Endothelial cell of umbilical vein (primary cell): ENCODE measurements around the gene ANXA2R. TPM values are rescaled to one million over a fixed set of nuclear protein-coding genes. Genes with fewer than 3 reads are reported as not detected.
"Not testable (repeated sequence)": the region's sequence is repeated elsewhere in the genome, so short reads cannot be mapped to it uniquely, and the experiment has no call there.

Experiments used
- Bru-seq: library from RNA; stranded (reverse); fragments of 400-500 nt; gene quantifications from one replicate; lab custom pipeline; 2021; lab: Mats Ljungman, UMichigan
- BruChase-seq, 2 experiments: library from RNA; stranded (reverse); fragments of 400-500 nt; gene quantifications; one replicate each; lab custom pipeline; 2021; lab: Mats Ljungman, UMichigan
- BruUV-seq: library from RNA; stranded (reverse); fragments of 400-500 nt; replicated peaks from 2 replicates; lab custom pipeline; 2021; lab: Mats Ljungman, UMichigan
- CTCF ChIA-PET: fragments of 300-600, 350-600 bp; sonication (Branson Sonifier 250); formaldehyde crosslinking; loops from one replicate; lab custom pipeline; 2021; ENCODE audit warnings: antibody characterized with exemption, inconsistent platforms; lab: Charles Lee
- POLR2A ChIA-PET: fragments of 300-600, 350-600 bp; sonication (Branson Sonifier 250); formaldehyde crosslinking; loops from one replicate; lab custom pipeline; 2021; ENCODE audit warnings: antibody characterized with exemption, inconsistent platforms; lab: Charles Lee
- DNase-seq: peaks from one replicate; pipeline ENCODE4 v3.0.0-alpha.2; 2011; ENCODE audit warnings: low read depth, low spot score
- FAIRE-seq: peaks from 2 replicates; lab custom pipeline; 2011; peaks lifted over from hg19 to GRCh38; lab: Jason Lieb, UNC
- H2AFZ ChIP-seq: 2 replicates; pipeline ENCODE4 v1.6.0; 2012; ENCODE audit warnings: low read depth, low read length, control low read depth, inconsistent platforms
- H3K27ac ChIP-seq: 2 replicates; pipeline ENCODE4 v1.5.1; 2011; ENCODE audit warnings: low read depth, mild to moderate bottlenecking, control low read depth, low read length, moderate library complexity; ENCODE audit not compliant: insufficient read depth
- H3K27me3 ChIP-seq, 2 experiments: 2 replicates each; pipeline versions ENCODE4 v1.6.0 to v1.6.1; 2011; ENCODE audit warnings: low read length in 2 of 2, mixed read lengths in 1 of 2; ENCODE audit not compliant: control insufficient read depth in 2 of 2, insufficient read depth in 2 of 2
- H3K36me3 ChIP-seq, 2 experiments: 2 replicates in 1 of 2; 3 replicates in 1 of 2; pipeline ENCODE4 v1.5.1; 2011; ENCODE audit warnings: low read length in 2 of 2, mild to moderate bottlenecking in 1 of 2, moderate library complexity in 1 of 2; ENCODE audit not compliant: control insufficient read depth in 2 of 2, insufficient read depth in 2 of 2; ENCODE audit errors: extremely low read depth in 1 of 2
- H3K4me1 ChIP-seq: 3 replicates; pipeline ENCODE4 v1.5.1; 2011; ENCODE audit warnings: mild to moderate bottlenecking, low read length; ENCODE audit not compliant: control insufficient read depth, insufficient read depth; ENCODE audit errors: extremely low read depth
- H3K4me2 ChIP-seq: 2 replicates; pipeline ENCODE4 v1.6.1; 2011; ENCODE audit warnings: low read length, control low read depth, mixed read lengths; ENCODE audit not compliant: insufficient read depth
- H3K4me3 ChIP-seq, 3 experiments: fragments of 200-600 bp in 1 of 3; sonication (generic), shearing (Covaris generic) in 1 of 3; replicated peaks in 1 of 3; 2 replicates each; pipeline ENCODE4 v1.5.1; 2011 to 2016; ENCODE audit warnings: control low read depth in 3 of 3, low read length in 3 of 3, mild to moderate bottlenecking in 2 of 3, inconsistent platforms in 1 of 3, low read depth in 1 of 3, moderate library complexity in 1 of 3; ENCODE audit not compliant: insufficient read depth in 1 of 3
- H3K79me2 ChIP-seq: 2 replicates; pipeline ENCODE4 v1.6.0; 2012; ENCODE audit warnings: low read length, inconsistent platforms; ENCODE audit not compliant: control insufficient read depth, insufficient read depth
- H3K9ac ChIP-seq: replicated peaks from 2 replicates; pipeline ENCODE3; 2011; ENCODE audit warnings: low read length, control low read depth; ENCODE audit not compliant: insufficient read depth; ENCODE audit errors: extremely low read depth
- H3K9me1 ChIP-seq: replicated peaks from 3 replicates; pipeline ENCODE4 v1.6.0; 2011; ENCODE audit warnings: mild to moderate bottlenecking, low read length; ENCODE audit not compliant: control insufficient read depth, insufficient read depth; ENCODE audit errors: extremely low read depth
- H3K9me3 ChIP-seq: replicated peaks from 2 replicates; pipeline ENCODE4 v1.5.1; 2012; ENCODE audit warnings: low read length, inconsistent platforms; ENCODE audit not compliant: control insufficient read depth, insufficient read depth
- H4K20me1 ChIP-seq: replicated peaks from 2 replicates; pipeline ENCODE3; 2011; ENCODE audit warnings: mild to moderate bottlenecking, low read length; ENCODE audit not compliant: control insufficient read depth, insufficient read depth; ENCODE audit errors: extremely low read depth
- EZH2 ChIP-seq: IDR thresholded peaks from 2 replicates; pipeline ENCODE4 v1.6.1; 2012; ENCODE audit warnings: borderline replicate concordance, low read depth, mild to moderate bottlenecking, moderate library complexity, low read length, inconsistent platforms; ENCODE audit not compliant: severe bottlenecking
- FOS ChIP-seq: IDR thresholded peaks from 2 replicates; pipeline ENCODE4 v1.6.1; 2011; ENCODE audit warnings: mild to moderate bottlenecking, low read length, moderate library complexity, borderline replicate concordance; ENCODE audit not compliant: insufficient read depth
- GATA2 ChIP-seq: IDR thresholded peaks from 2 replicates; pipeline ENCODE4 v1.7.0; 2011; ENCODE audit warnings: low read depth, mild to moderate bottlenecking, moderate library complexity, mixed read lengths, low read length; ENCODE audit not compliant: insufficient read length, insufficient read depth
- JUN ChIP-seq: IDR thresholded peaks from 2 replicates; pipeline ENCODE4 v1.6.1; 2011; ENCODE audit warnings: borderline replicate concordance, low read depth; ENCODE audit not compliant: insufficient read length, insufficient read depth
- MYC ChIP-seq: IDR thresholded peaks from one replicate; pipeline ENCODE4 v1.6.1; 2011; ENCODE audit warnings: mild to moderate bottlenecking, low read depth, low read length
- POLR2A ChIP-seq: IDR thresholded peaks from 2 replicates; pipeline ENCODE4 v1.6.1; 2012; ENCODE audit warnings: low read depth, mild to moderate bottlenecking, control low read depth, low read length
- POLR2AphosphoS5 ChIP-seq: IDR thresholded peaks from 2 replicates; pipeline ENCODE4 v1.6.1; 2012; ENCODE audit warnings: low read depth, mild to moderate bottlenecking, control low read depth, low read length, moderate library complexity; ENCODE audit not compliant: insufficient read depth
- dilution Hi-C: fragments of 300-500 bp; cut with MboI; formaldehyde crosslinking; loops from one replicate; pipeline ENCODE4 v1.15.0; 2019; ENCODE audit warnings: low sequenced_read_pairs; ENCODE audit not compliant: extremely low pct_ligation_motif_present
- intact Hi-C: fragments of 100-400 bp; cut with micrococcal nuclease; formaldehyde crosslinking; loops from one replicate; pipeline ENCODE4 v1.10.0; 2022
- long read RNA-seq: library from polyadenylated mRNA; stranded (forward); transcript quantifications from one replicate; pipeline ENCODE4 v2.0.0, GENCODE V29; 2021
- polyA minus RNA-seq, 3 experiments: library from RNA; depleted of rRNA, polyadenylated mRNA; stranded (reverse); fragments of >200 nt; gene quantifications; 1 replicate in 1 of 3; 2 replicates in 2 of 3; pipeline ENCODE4 v1.2.3, GENCODE V29; 2011
- polyA plus RNA-seq, 4 experiments: library from polyadenylated mRNA; depleted of rRNA in 3 of 4; stranded (reverse) in 3 of 4; unstranded in 1 of 4; fragments of >200 nt; gene quantifications; 2 replicates each; pipeline versions ENCODE4 v1.2.1 to v1.2.3, GENCODE V29; 2011 to 2012; ENCODE audit warnings: missing spikeins in 1 of 4
- total RNA-seq: library from RNA; stranded (reverse); gene quantifications from 2 replicates; pipeline ENCODE4 v1.2.3, GENCODE V29; 2021
- TF ChIP-seq, protein P1 (sequence below), 2 donors: IDR thresholded peaks; 1 replicate in 1 of 2; 2 replicates in 1 of 2; pipeline ENCODE4 v1.5.1; 2011; ENCODE audit warnings: low read length in 2 of 2, mild to moderate bottlenecking in 2 of 2, moderate library complexity in 2 of 2, control low read depth in 1 of 2, inconsistent platforms in 1 of 2, low read depth in 1 of 2; ENCODE audit not compliant: insufficient read depth in 1 of 2; ENCODE audit errors: extremely low read depth in 1 of 2
- TF ChIP-seq, protein P2 (sequence below): IDR thresholded peaks from 2 replicates; pipeline ENCODE4 v1.6.1; 2011; ENCODE audit not compliant: insufficient read depth, insufficient read length

ANXA2R gene, protein sequence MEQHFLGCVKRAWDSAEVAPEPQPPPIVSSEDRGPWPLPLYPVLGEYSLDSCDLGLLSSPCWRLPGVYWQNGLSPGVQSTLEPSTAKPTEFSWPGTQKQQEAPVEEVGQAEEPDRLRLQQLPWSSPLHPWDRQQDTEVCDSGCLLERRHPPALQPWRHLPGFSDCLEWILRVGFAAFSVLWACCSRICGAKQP
- total RNA-seq (6.6 and 8.1 TPM in 2 replicates), polyA plus RNA-seq (10.4 and 11.1 TPM in 2 replicates), polyA minus RNA-seq (7.2 and 7.3 TPM in 2 replicates), Bru-seq, nascent RNA (percentile 67 among the genes with signal in this experiment), BruChase-seq, experiment 1, labeled RNA remaining after a 6-hour chase (percentile 62 among the genes with signal in this experiment), BruChase-seq, experiment 2, labeled RNA remaining after a 2-hour chase (percentile 68 among the genes with signal in this experiment)
- polyA plus RNA-seq (2011; cell fraction: cytosol; rRNA removed), result 8.6 and 9.1 TPM in 2 replicates
- polyA plus RNA-seq (2011; cell fraction: nucleus; rRNA removed), result 6.8 and 7.3 TPM in 2 replicates
- polyA plus RNA-seq (2012), result 3.9 and 4.3 TPM in 2 replicates
- 1.2 TPM for polyA minus RNA-seq (2011; cell fraction: cytosol; rRNA and poly(A)+ RNA removed)
- 12.9 and 14.0 TPM in 2 replicates for polyA minus RNA-seq (2011; cell fraction: nucleus; rRNA and poly(A)+ RNA removed)
- long read RNA-seq, transcript ANXA2R-202 (1 exons, 1,265 nt), result major isoform, 35 of 35 reads
- long read RNA-seq, partial matches to known transcripts, result 0 of 35 reads
- long read RNA-seq, other reads (novel, unspliced or antisense), result 0 of 35 reads

DNA sequence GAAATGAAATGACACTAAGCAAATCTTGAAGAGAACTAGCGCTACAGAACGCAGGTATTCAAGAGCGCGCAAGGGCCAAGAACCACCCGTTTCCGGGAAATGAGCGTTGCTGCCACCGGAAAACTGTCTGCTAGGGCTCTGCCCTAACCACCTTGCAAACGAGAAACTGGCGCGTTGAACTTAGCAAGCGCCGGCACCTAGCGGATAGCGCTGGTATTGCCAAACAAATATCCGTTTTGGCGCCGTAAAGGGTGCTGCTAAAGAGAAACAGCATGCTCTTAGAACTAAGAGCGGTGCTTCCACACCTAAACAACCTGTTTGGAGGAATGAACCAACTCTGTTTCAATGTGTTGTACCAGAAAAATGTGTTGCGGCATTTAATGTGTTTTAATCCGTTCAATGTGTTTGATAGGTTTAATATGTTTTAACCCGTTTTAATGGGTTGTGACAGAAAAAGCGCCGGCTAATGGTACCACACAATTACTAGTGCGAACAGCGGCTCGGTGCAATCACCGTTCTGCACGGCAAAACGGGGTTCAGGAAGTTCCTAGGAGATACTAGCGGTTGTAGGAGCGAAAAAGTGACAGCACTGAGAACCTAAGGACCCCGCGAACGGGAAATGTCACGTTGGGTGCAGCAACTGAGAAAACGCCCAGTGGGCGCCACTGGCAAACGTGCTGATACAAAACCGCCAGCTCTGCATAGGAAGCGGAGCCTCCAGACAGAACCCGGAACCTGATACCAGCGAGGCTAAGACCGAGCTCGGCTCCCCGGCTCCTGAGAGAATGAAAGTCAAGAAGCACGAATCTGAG, at the start of gene ANXA2R:
ANXA2R (minus strand) TSS at position 33 of the 812 bp plus-strand sequence. CDS start 273 bp downstream, outside the sequence.
- POLR2A ChIA-PET, result interaction anchor here (0.5 to 2.4 kb wide), 8 partner anchors 21 to 1205 kb away, joined by 3 to 9 read pairs (median 6); no protein-coding TSS in a partner anchor
- FAIRE-seq, result peak; percentile 95
- Histone ChIP-seq H3K27ac (peak within 1 kb of the TSS; percentile 77), H3K79me2 (peaks cover 59% of the 10 kb centered on the region), H3K9me3 (no peaks in the 10 kb centered on the region), H3K9ac (peak within 1 kb of the TSS; percentile 76), H2AFZ (peak within 1 kb of the TSS; percentile 67), H3K9me1 (no peaks in the 10 kb centered on the region), H3K4me2 (peak within 1 kb of the TSS; percentile 85), H3K4me1 (peaks cover 30% of the 10 kb centered on the region), H3K27me3 (no peaks in the 10 kb centered on the region), H3K4me3 (peak within 1 kb of the TSS; percentile 51 to 87 (median 54)), H3K36me3 (no peaks in the 10 kb centered on the region), H4K20me1 (no peaks in the 10 kb centered on the region)
- intact Hi-C loops (loop anchor here (1.0 kb wide), 8 partner anchors 23 to 128 kb away; no protein-coding TSS in a partner anchor), dilution Hi-C loops (no loop called here)
- CTCF ChIA-PET, result interaction anchor here (0.8 to 5.7 kb wide), 18 partner anchors 10 to 350 kb away, joined by 3 to 140 read pairs (median 8); partner anchors contain the start of gene ZNF131
- no TSS peak for BruUV-seq
- TF ChIP-seq JUN, result no peak
- no peak for TF ChIP-seq EZH2
- no peak for TF ChIP-seq POLR2A
- TF ChIP-seq GATA2, result no peak
- TF ChIP-seq POLR2AphosphoS5, result peak; percentile 68
- TF ChIP-seq, protein P1, sequence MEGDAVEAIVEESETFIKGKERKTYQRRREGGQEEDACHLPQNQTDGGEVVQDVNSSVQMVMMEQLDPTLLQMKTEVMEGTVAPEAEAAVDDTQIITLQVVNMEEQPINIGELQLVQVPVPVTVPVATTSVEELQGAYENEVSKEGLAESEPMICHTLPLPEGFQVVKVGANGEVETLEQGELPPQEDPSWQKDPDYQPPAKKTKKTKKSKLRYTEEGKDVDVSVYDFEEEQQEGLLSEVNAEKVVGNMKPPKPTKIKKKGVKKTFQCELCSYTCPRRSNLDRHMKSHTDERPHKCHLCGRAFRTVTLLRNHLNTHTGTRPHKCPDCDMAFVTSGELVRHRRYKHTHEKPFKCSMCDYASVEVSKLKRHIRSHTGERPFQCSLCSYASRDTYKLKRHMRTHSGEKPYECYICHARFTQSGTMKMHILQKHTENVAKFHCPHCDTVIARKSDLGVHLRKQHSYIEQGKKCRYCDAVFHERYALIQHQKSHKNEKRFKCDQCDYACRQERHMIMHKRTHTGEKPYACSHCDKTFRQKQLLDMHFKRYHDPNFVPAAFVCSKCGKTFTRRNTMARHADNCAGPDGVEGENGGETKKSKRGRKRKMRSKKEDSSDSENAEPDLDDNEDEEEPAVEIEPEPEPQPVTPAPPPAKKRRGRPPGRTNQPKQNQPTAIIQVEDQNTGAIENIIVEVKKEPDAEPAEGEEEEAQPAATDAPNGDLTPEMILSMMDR (IDR thresholded peaks at IDR 0.05; ENCODE audit: extremely low read depth in 1 of 2, insufficient read depth in 1 of 2, low read depth in 1 of 2, low read length in 2 of 2), result peak; percentile 81 to 86
- no peak for TF ChIP-seq MYC
- TF ChIP-seq FOS, result peak; percentile 21
- TF ChIP-seq, protein P2, sequence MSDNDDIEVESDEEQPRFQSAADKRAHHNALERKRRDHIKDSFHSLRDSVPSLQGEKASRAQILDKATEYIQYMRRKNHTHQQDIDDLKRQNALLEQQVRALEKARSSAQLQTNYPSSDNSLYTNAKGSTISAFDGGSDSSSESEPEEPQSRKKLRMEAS, result no peak
- peak; percentile 97 for DNase-seq

DNA sequence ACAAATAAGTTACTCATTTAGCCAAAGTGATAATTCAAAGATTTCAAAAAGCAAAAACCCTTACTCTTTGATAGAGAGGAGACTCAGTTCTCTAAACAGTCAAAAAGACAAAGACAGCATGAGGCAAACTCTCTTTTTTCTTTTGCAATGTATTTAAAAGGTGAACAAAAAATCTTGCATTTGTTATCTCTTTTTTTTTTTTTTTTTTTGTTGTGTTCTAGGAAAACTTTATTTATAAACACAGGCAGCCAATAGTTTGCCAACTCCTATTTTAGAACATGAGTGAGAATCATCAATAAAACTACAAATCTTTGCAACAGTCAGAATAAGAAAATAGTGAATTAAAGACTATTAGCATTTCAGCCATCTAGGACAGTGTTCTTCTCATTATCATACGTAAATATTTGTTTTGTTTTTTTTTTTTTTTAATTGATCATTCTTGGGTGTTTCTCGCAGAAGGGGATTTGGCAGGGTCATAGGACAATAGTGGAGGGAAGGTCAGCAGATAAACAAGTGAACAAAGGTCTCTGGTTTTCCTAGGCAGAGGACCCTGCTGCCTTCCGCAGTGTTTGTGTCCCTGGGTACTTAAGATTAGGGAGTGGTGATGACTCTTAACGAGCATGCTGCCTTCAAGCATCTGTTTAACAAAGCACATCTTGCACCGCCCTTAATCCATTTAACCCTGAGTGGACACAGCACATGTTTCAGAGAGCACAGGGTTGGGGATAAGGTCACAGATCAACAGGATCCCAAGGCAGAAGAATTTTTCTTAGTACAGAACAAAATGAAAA, 46.2 kb upstream of the ANXA2R start:
- not testable (repeated sequence) for H2AFZ ChIP-seq, FAIRE-seq

More for the DNA sequence above, 46.2 kb upstream of the ANXA2R start:
- H3K9ac ChIP-seq, H3K9me3 ChIP-seq, intact Hi-C loops, H3K27ac ChIP-seq, POLR2A ChIA-PET, H3K79me2 ChIP-seq, dilution Hi-C loops, H3K4me1 ChIP-seq, BruUV-seq, CTCF ChIA-PET, H3K27me3 ChIP-seq, H3K9me1 ChIP-seq, H3K4me3 ChIP-seq, H4K20me1 ChIP-seq, H3K4me2 ChIP-seq, DNase-seq, H3K36me3 ChIP-seq: not testable (repeated sequence)
